ENCODE data around the gene ARMC8.

ARMC8 gene

GRCh38 chr3:138242466-138242865 lies 55.4 kb downstream of the ARMC8 start:
- no peak for DNase-seq (ENCODE audit: low read depth, low spot score)

DNA sequence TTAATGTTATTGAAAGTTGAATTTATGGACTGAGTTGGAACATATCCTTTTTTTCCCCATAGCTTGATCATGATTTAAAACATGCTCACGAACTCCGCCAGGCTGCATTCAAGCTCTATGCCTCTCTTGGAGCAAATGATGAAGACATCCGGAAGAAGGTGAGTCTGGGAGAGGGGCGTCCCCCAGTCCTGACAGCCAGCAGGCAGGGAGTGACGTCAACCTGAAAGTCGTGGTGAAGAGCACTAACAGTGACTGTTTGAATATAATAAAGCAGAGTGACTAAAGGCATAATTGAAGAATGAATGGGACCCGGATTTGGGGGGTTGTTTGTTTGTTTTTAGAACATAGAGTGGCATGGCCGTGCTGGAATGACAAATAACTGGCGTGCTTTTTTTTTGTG lies 57.9 kb downstream of the ARMC8 start:
- DNase-seq (ENCODE audit: low read depth, low spot score), result no peak

GRCh38 chr3:138249636-138250035 lies 62.5 kb downstream of the ARMC8 start:
- no peak for DNase-seq (ENCODE audit: low read depth, low spot score)

GRCh38 chr3:138253609-138254008 lies 66.5 kb downstream of the ARMC8 start:
- no peak for DNase-seq (ENCODE audit: low read depth, low spot score)

GRCh38 chr3:138254216-138254615 lies 67.1 kb downstream of the ARMC8 start:
- no peak for DNase-seq (ENCODE audit: low read depth, low spot score)

- DNase-seq (ENCODE audit: low read depth, low spot score), result peak; percentile 15
These were observed 68.9 kb downstream of the ARMC8 start for GRCh38 chr3:138256022-138256421.

- DNase-seq (ENCODE audit: low read depth, low spot score), result no peak
These were observed 70.9 kb downstream of the ARMC8 start for GRCh38 chr3:138257986-138258385.

- DNase-seq (ENCODE audit: low read depth, low spot score), result no peak
These were observed 72.0 kb downstream of the ARMC8 start for GRCh38 chr3:138259126-138259525.

DNA sequence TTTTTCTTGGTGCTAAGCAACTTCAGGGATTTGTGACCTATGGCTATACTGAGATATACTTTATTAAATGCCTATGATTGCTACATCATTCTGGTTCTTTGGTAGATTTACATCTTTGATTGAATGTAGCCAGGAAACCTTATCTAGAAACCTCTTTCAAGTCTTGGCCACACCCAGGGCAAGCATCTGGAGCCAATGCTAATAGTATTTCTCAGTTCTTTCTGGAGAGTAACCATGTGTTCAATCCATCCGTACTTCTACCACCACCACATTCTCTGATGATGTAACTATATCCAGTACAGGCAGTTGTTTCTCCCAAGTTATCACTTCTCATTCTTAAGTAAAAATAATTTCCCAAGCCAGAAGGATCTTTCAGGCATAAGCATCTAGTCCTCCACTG lies 73.5 kb downstream of the ARMC8 start:
- DNase-seq (ENCODE audit: low read depth, low spot score), result no peak

GRCh38 chr3:138263104-138263503 lies 76.0 kb downstream of the ARMC8 start:
- DNase-seq (ENCODE audit: low read depth, low spot score), result no peak

- no peak for DNase-seq (ENCODE audit: low read depth, low spot score)
These were observed 78.6 kb downstream of the ARMC8 start for GRCh38 chr3:138265745-138266144.

GRCh38 chr3:138267083-138267482 lies 80.0 kb downstream of the ARMC8 start:
- DNase-seq (ENCODE audit: low read depth, low spot score), result no peak

DNA sequence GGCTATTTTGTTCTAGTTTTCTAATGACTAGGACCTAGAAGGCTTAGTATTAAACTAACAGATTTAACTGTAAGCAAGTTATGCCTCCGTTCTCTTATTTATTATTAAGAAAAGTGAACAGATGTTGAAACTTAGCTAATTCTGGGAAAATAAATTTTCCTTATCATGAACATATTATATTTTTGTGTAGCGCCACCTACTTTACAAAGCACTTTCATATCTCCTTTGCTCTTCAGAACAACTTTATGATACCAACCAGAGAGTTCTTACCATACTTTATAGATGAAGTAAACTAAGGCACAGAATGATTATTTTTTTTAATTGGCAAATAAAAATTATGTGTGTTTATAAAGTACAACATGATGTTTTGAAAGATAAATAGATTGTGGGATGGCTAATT lies 83.1 kb downstream of the ARMC8 start:
- DNase-seq (ENCODE audit: low read depth, low spot score), result no peak

DNA sequence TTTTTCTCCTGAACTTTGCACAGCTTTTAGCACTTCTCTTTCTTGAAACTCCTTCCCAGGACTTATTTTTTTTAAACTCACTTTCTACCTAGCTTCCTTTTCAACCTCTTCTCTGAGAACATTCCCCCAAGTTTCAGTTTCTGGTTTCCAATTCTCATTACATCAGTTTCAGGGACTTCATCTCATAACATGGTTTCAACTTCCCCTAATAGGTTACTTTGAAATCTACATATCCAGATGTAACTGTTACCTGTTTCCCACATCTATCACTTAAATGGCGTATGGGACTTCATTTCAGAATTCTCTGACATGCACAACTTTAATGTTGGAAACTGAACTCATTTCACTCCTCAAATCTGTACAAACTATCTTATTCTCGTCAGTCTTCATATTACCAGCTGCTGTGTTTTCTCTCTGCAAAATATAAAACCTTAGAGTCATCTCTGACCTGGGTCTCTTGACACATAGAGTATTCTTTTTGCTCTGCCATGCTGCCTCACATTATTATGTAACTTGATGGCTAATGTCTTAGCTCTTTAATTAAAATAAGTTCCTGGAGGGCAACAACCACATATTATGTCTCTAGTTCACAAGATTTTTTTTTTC lies 84.2 kb downstream of the ARMC8 start:
- no peak for DNase-seq (ENCODE audit: low read depth, low spot score)

DNA sequence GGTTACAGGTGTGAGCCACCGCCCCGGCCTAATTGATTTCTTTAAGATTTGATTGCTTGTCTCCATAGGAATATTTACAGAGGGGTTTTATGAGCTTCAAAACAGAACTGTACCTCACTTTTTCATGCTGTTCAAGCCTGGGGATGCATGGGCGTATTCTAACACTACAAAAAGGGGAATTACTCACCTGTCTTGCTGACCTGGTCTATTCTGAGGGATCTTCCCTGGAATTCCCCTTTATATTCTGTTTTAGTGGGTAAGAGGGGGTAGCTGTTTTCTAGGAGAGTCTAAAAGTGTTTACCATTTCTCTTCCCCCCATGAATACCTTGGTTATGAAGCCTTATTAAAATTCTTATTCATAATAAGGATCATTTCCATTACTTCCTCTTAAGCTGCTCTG lies 94.5 kb downstream of the ARMC8 start:
- DNase-seq (ENCODE audit: low read depth, low spot score), result no peak

- no peak for DNase-seq (ENCODE audit: low read depth, low spot score)
These were observed 95.7 kb downstream of the ARMC8 start for GRCh38 chr3:138282836-138283235.

GRCh38 chr3:138284079-138284478 lies 97.0 kb downstream of the ARMC8 start:
- no peak for DNase-seq (ENCODE audit: low read depth, low spot score)

DNA sequence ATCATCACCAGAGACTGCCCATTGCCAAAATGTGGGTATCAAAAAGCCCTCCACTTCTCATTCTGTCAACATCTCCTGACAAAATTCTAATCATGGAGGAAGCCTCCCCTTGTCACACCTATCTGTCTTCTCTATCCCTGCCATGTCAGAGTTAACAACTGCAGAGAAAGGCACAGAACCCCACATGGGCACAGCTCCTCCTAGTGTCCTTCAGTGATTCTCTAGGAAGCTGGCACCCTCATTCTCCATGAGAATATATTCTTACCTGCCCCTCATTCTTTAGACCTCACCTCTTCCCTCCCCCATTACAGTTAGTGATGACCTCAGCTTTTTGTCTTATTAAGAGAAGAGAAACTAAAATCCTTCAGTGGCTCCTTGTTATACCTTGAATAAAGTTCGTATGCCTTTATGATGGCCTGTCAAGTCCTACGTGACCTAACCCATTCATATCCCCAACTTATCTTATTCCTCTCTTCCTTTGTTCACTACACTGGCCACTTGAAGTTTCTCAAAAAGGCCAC lies 97.9 kb downstream of the ARMC8 start:
- no peak for DNase-seq (ENCODE audit: low read depth, low spot score)

DNA sequence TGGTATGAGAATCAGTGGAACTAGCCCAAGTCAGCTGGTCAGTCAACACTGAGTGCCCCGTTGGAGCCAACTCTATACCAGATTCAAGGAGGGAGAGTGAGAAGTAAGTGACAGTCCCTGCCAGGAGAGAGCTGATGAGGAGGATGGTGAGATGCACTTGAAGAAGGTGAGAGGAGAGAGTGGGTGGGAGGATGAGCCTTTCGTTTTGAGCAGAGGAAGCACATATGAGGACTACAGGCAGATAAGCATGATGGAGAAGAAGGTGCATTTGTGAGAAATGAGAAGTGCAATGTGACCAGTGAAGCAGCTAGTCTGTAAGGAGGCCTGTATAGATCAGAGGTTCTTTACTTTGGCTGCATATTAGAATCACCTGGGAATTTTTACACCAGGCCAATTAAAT lies 102.2 kb downstream of the ARMC8 start:
- no peak for DNase-seq (ENCODE audit: low read depth, low spot score)

- DNase-seq (ENCODE audit: low read depth, low spot score), result no peak
These were observed 102.6 kb downstream of the ARMC8 start for GRCh38 chr3:138289701-138290100.

GRCh38 chr3:138296639-138297038 lies 109.5 kb downstream of the ARMC8 start:
- no peak for DNase-seq (ENCODE audit: low read depth, low spot score)

DNA sequence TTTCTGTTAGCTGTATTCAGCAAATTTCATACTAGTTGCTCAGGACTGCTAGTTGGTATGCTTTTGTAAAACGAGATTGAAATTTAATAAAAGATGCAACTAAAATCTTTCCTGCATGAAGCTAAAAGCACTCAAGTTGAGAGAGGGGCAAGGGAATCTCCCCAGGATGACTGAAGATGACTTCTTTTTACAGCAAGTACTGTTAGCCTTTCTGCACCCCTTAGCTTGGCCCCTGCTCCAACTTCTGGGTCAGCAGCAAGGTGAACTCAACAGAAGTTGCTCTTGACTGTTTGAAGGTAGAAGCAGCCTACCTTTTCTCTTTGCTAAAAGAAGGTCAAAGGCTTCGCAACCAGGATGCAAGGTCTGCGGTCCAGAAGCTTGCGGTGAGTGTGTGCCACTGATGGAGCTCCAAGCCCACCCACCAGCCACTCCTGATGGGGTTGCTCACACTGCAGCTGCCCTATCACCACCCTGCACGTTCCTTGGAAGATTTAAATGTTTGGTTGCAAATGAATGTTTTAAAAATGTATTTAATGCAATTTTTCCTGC lies 110.0 kb downstream of the ARMC8 start:
- DNase-seq (ENCODE audit: low read depth, low spot score), result no peak

- no peak for DNase-seq (ENCODE audit: low read depth, low spot score)
These were observed 110.8 kb downstream of the ARMC8 start for GRCh38 chr3:138297876-138298275.

DNA sequence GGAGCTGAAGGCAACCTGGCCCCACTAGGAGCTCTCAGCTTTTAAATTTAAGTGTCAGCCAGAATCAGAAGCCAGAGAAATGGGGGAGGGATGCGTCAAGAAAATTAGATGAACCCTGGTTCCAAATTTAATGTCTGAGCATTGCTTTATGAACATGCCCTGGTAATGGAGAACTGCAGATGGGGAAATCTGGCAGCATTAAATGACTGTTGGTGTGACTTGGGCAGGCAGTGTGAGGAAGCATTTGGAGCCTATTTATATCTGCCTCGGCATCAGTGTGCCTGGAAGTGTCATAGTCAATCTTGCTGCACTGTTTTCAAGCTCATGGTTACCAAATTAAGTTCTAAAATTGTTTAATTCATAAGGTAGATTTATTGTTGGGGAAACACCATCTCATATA lies 113.5 kb downstream of the ARMC8 start:
- DNase-seq (ENCODE audit: low read depth, low spot score), result no peak

Data from astrocyte of the hippocampus (primary cell).